Left cardiac atrium (tissue), 4 donors: ENCODE measurements around the gene PPP2R2C. TPM values are rescaled to one million over a fixed set of nuclear protein-coding genes. Genes with fewer than 3 reads are reported as not detected.

Experiments used
- ATAC-seq, 2 donors: fragments of 200-7000 bp; cut with Tn5 transposase; one replicate each; pipeline ENCODE4 v1.9.1; 2020; ENCODE audit warnings: mild to moderate bottlenecking in 2 of 2, moderate library complexity in 2 of 2
- DNase-seq: peaks from one replicate; pipeline ENCODE4 v3.0.0-alpha.2; 2020
- intact Hi-C, 2 donors: fragments of 100-400 bp; cut with DNase I; formaldehyde crosslinking; loops; one replicate each; pipeline versions ENCODE4 v1.14.1 to v1.15.1; 2022 to 2023
- total RNA-seq, 2 donors: library from RNA; stranded (reverse); fragmentation: NEBNext Ultra II Directional; extraction: Animal tissue kit (Norgen Biotek cat#: 25700); gene quantifications; one replicate each; pipeline ENCODE4 v1.2.1, GENCODE V29; 2021
- donor health status: DM: no; HTN: yes; CAD: no.
- donor health status: DM: no; HTN: yes; CAD: no; lungs with severe emphysema.
- donor health status: DM: yes; HTN: yes; CAD: no.
- donor health status: Dilated cardiomyopathy.

The PPP2R2C gene
- total RNA-seq, 2 donors from 2014 or later = 4.8 to 5.2 TPM

GRCh38 chr4:6391852-6392188 lies 80.6 kb downstream of the PPP2R2C start:
- no peak for DNase-seq
- intact Hi-C loops = no loop called here
- ATAC-seq = no peak

GRCh38 chr4:6391186-6391851 lies 81.1 kb downstream of the PPP2R2C start:
- intact Hi-C loops = no loop called here
- DNase-seq (no peak), ATAC-seq (no peak)

GRCh38 chr4:6390356-6390755 lies 82.1 kb downstream of the PPP2R2C start:
- peak; percentile 78 to 83 for ATAC-seq
- intact Hi-C loops = no loop called here
- DNase-seq = peak; percentile 62

DNA sequence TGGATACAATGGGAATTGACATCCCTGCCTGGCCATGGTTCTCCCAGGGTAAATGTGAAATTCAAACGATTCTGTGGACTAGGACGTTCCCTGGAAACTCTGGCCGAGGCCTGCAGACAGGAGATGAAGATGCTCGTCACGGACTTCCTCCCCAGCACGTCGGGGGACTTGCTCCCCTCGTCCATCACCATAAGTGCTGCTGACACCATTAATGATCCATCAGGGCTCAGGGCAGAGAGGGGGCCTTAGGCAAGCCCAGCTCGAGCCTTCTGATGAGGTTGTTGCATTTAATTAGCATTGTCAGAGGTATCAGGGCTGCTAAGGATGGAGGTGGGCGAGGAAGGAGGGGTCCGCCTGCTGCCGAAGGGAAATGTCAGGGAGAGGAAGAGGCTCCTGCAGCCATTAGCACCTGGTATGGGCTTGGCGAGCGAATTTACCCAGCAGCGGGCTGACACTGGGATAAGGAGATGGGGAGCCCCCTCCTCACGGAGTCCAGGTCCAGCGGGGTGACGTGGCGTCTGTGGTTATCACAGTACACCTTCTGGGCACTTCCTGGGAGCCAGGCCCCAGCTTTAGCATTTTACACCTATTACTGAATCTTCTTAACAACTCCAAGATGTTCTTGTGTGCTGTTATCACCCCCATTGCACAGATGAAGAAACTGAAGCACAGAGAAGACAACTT lies 83.1 kb downstream of the PPP2R2C start:
- DNase-seq (no peak), ATAC-seq (no peak)
- intact Hi-C loops = no loop called here

DNA sequence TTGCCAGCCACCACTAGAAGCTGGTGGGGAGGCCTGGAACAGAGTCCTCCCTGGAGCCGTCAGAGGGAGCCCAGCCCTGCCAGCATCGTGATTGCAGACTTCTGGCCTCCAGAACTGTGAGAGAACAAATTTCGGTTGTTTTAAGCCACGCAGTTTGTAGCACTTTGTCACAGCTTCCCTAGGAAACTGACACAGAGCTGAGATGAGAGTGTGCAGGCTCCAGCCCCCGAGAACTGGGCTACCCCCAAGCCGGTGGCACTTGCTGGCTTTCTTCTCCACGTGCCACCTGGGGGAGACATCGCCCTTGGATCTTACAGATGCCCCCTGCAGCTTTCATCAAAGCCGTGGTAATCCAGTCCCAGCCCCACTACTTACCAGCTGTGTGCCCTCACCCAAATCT lies 83.7 kb downstream of the PPP2R2C start:
- intact Hi-C loops = no loop called here
- DNase-seq = no peak
- ATAC-seq = no peak

GRCh38 chr4:6387946-6388345 lies 84.5 kb downstream of the PPP2R2C start:
- intact Hi-C loops = no loop called here
- no peak for DNase-seq
- ATAC-seq = no peak

- ATAC-seq = peak; percentile 35 to 48
- intact Hi-C loops = no loop called here
- no peak for DNase-seq
Observed at GRCh38 chr4:6386091-6386490, 86.3 kb downstream of the PPP2R2C start.

DNA sequence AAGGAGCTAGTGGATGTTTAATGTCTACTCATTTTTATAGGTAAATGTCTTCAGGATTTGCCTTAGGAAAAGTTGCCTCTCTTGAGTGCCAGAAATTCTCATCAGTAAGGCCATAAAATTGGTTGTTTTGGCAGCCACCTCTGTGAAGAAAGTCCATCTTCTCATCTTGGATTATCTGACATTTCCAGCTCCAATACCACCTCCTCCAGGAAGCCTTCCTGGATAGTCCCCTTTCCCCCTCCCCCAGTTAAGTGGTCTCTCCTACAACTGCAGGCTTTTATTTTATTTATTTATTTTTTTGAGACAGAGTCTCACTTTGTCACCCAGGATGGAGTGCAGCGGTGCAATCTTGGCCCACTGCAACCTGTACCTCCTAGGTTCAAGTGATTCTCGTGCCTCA lies 87.1 kb downstream of the PPP2R2C start:
- no peak for ATAC-seq
- intact Hi-C loops = no loop called here
- no peak for DNase-seq

DNA sequence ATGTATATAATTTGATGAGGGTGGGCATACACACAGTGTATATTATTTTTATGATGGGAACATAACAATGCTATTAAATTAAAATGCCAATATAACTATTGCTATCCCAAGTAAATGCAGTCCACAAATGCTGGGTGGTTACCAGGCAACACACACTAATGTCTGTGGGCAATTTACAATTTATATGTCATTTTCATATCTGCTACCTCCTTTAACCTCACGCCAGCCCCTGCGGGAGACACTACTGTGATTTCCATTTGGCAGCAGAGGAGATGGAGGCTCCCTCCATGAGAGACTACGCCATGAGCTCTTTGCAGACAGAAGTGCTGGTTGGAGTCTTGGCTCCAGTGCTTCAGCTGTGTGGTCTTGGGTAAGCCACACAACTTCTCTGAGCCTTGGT lies 87.9 kb downstream of the PPP2R2C start:
- no peak for DNase-seq
- intact Hi-C loops = no loop called here
- no peak for ATAC-seq

DNA sequence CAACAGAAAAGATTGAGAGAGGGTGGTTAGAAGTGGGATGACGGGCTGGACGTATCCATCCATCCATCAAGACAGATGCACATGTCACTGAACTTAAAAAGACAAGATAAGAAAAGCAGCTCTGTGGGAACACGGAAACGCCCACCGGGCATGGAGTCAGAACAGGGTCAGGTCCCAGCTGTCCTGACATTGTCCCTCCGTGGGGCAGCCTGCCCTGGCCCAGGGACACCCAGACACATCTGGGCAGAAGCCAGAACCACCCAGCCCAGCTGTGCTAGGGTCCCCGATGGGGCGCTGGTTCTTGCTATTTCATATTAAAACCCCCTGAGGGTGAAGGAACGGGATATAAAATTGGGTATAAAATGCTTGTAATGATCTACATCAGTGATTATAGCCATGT lies 88.5 kb downstream of the PPP2R2C start:
- ATAC-seq (no peak), DNase-seq (no peak)
- intact Hi-C loops = no loop called here

GRCh38 chr4:6383009-6383404 lies 89.4 kb downstream of the PPP2R2C start:
- DNase-seq = no peak
- no peak for ATAC-seq
- intact Hi-C loops = no loop called here

GRCh38 chr4:6381571-6382123 lies 90.8 kb downstream of the PPP2R2C start:
- DNase-seq (no peak), ATAC-seq (no peak)
- intact Hi-C loops = no loop called here

DNA sequence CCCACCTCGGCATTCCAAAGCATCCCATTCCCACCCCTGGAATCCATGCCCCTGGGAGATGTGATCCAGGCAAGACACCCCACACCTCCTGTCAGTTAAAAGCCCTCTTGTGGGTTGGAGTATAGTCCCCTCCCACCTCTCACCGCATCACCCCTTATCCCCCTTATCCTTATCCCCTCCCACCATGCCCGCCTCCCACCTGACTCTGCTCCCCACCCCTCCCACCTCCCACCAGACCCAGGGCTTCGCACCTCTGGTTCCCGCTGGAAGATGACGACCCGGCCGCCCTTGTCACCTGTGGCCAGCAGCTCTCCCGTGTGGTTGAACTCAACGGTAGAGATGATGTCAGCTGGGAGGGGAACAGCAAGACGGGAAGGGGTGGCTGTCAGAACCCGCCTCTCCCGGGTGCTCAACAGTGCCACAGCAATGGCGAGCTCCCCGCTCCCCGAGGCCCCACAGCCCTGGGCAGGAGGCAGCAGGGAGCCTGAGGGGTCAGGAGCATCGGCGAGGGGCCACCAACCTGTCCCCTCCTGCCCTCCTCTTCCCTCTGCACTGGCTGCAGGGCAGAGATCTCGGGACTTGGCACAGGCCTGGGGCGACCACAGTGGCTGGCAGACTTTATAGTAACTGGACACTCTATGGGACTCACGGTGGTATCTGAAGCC lies 91.5 kb downstream of the PPP2R2C start:
- ATAC-seq = no peak
- DNase-seq = no peak
- intact Hi-C loops = no loop called here

DNA sequence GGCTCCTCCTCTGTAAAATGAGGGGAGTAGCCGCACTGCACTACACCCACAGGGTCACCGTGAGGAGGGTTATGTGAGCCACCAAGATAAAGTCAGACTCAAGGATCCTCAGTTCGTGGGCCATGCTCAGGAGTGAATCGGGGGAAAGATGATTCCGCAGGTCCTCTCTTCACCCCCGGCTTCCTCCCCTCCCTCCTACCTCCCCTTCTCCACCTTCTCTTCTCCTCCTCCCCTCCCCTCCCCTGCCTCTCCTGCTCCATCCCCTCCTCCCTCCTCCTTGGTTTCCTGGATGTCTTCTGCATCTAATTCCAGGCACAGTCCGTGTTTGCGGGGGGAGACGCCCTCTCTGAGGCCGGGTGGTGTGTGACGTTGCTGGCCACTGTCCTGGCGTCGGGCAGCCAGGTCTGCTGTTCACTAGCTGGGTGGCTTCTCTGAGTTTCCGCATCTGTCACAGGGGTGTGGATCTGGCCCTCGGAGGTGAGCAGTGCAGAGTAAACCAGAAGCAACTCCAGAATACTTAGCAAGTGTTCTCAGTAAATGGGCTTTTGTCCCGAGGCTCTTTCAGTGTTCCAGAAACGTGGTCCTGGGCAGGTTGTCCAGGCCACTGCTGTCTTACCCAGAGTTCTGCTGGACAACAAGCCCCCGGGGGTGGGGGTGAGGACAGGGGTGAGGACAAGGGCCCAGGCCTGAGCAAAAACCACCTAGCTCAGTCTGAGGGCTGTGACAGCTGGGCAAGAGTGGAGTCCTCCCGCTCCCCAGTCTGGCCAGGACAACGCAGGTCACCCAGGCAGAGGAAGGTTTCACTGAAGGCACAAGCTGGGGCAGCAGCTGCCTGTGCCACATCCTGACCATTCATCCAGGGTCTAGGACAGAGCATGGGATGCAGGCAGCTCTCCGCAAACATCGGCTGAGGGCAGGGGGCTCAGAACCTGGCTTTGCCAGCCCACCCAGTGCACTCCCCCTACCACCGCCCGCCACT lies 92.4 kb downstream of the PPP2R2C start:
- intact Hi-C loops = no loop called here
- DNase-seq (no peak), ATAC-seq (no peak)

DNA sequence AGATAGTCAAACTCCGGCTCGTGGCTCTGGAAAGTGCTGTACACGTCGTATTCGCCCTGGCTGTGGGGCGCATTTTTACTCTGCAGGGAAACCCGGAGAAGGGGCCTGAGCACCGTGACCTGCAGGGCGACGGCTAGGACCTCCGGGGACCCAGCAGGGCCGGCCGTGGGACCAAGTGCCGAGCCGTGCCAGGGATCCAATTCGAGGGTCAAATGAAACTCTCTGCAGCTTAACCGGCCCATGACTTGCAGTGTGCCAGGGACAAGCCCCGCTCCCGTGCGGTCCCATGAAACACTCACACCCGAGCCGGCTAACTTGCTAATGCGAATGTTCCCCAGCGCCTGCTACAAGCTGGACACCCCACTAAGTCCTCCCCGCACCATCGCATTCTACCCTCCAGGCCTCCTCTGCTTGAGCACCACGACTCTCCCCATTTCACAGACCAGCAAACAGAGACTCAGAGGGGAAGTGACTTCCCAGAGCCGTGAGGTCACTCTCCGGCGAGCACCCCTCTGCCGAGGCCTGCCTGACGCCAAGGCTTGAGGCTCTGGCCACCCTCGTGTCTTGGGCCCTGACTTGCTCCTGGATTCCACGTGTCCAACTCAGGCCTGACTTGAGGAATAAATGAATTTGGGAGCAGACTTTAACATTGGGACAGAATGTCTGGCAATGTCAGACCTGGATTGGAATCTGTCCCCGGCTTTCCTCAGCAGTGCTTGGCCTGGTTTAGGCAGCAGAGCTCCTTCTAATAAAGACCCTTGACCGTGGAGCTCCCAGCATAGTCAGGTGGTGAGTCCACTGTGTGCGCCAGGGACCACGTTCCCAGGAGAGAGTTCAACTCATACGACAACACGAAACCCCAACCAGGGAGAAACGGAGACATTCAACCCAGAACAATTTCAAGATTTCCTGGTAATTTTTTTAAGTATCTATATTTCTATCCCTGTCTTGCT lies 93.6 kb downstream of the PPP2R2C start:
- no peak for DNase-seq
- intact Hi-C loops = no loop called here
- ATAC-seq = no peak

- ATAC-seq (no peak), DNase-seq (no peak)
- intact Hi-C loops = no loop called here
Observed at GRCh38 chr4:6377626-6378492, 94.6 kb downstream of the PPP2R2C start.

DNA sequence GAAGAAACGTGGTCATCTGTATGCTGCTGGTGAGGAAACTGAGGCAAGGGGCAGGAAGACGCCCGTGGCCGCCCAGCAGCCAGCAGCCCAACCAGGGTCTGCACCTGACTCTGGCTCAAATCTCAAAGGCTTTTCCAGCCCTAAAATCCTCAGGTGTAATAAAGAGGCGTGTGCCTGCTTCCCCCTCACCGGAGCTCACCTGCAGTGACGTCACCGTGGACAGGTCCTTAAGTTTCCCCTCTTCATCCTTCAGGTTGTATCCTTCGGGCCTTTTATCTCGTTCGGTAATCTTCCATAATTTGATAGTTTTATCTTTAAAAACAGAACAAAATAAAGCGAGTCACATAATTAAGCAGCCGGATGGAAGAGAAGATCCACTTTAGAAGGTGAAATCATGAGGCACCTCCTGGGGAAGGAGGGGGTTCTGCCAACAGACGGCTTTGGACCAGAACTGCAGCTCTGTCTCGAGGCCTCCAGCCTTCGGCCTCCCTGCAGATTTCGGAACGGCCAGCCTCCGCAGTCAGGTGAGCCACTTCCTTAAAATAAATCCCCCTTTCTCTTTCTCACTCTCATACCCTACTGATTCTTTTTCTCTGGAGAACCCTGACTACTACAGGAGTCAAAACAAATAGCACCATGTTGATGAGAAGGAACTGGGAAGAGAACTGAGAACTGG lies 96.7 kb downstream of the PPP2R2C start:
- intact Hi-C loops = no loop called here
- DNase-seq (no peak), ATAC-seq (no peak)
